Transverse colon (tissue), 4 donors: ENCODE results near the gene ZNF672. TPM values are rescaled to one million over a fixed set of nuclear protein-coding genes. Genes with fewer than 3 reads are reported as not detected.

Experiments used
- DNase-seq: peaks from one replicate; pipeline ENCODE4 v3.0.0-alpha.2; 2019
- H3K27ac ChIP-seq, 4 donors: fragments of 200-600 bp; sonication (generic); 2 replicates each; pipeline ENCODE4 v1.5.1; 2016 to 2018; ENCODE audit warnings: inconsistent platforms in 4 of 4
- H3K27me3 ChIP-seq: fragments of 200-600 bp; sonication (generic); 2 replicates; pipeline ENCODE4 v1.5.1; 2017; ENCODE audit warnings: inconsistent platforms
- H3K36me3 ChIP-seq, 4 donors: fragments of 200-600 bp; sonication (generic); 2 replicates each; pipeline ENCODE4 v1.5.1; 2017 to 2019; ENCODE audit warnings: inconsistent platforms in 4 of 4
- H3K4me1 ChIP-seq, 4 donors: fragments of 200-600 bp; sonication (generic); 2 replicates each; pipeline ENCODE4 v1.5.1; 2017 to 2020; ENCODE audit warnings: inconsistent platforms in 4 of 4
- H3K4me3 ChIP-seq, 4 donors: fragments of 200-600 bp; sonication (generic); 1 replicate in 1 of 4; 2 replicates in 3 of 4; pipeline versions ENCODE4 v1.5.1 to v1.6.1; 2017 to 2019; ENCODE audit warnings: inconsistent platforms in 4 of 4
- H3K9me3 ChIP-seq, 2 donors: fragments of 200-600 bp; sonication (generic); 2 replicates each; pipeline ENCODE4 v1.5.1; 2017 to 2019; ENCODE audit warnings: inconsistent platforms in 2 of 2
- EP300 ChIP-seq: sonication (generic); formaldehyde crosslinking; IDR thresholded peaks from one replicate; pipeline ENCODE4 v1.6.1; 2017; ENCODE audit warnings: antibody characterized with exemption, low read depth
- POLR2A ChIP-seq: fragments of 450-650 bp; IDR thresholded peaks from one replicate; pipeline ENCODE4 v1.6.1; 2016; ENCODE audit warnings: antibody characterized with exemption, mild to moderate bottlenecking, moderate library complexity
- POLR2AphosphoS5 ChIP-seq, 3 donors: sonication (generic); formaldehyde crosslinking; IDR thresholded peaks; one replicate each; pipeline ENCODE4 v1.6.1; 2016; ENCODE audit warnings: antibody characterized with exemption in 3 of 3
- WGBS, 2 donors: methylation state at CpG; one replicate each; pipeline ENCODE4 v1.1.5; 2018; ENCODE audit warnings: low coverage in 1 of 2; 5-methylcytosine and 5-hydroxymethylcytosine counted together
- in situ Hi-C, 4 donors: fragments of 200-750 bp; cut with MboI; loops; one replicate each; pipeline versions ENCODE4 v1.15.0 to v1.15.1; 2017; ENCODE audit warnings: low sequenced_read_pairs in 3 of 4, low pct_ligation_motif_present in 1 of 4, low pct_unique_long_range_greater_than_20kb in 1 of 4
- intact Hi-C: fragments of 100-400 bp; cut with DNase I; formaldehyde crosslinking; loops from one replicate; pipeline ENCODE4 v1.15.1; 2023; ENCODE audit warnings: low total_unique reads
- total RNA-seq, 4 donors: library from RNA; depleted of rRNA; stranded (reverse); fragments of >200 nt; gene quantifications; one replicate each; pipeline ENCODE4 v1.1.0, GENCODE V29; 2016
- TF ChIP-seq, protein P1 (sequence below), 5 experiments: fragments of 200-600 bp in 3 of 5; fragments of 450-650 bp in 2 of 5; sonication (generic) in 3 of 5; IDR thresholded peaks; 1 replicate in 2 of 5; 2 replicates in 3 of 5; pipeline ENCODE4 v1.5.1; 2016 to 2017; ENCODE audit warnings: antibody characterized with exemption in 5 of 5, inconsistent platforms in 3 of 5, mild to moderate bottlenecking in 2 of 5, moderate library complexity in 1 of 5

ZNF672 gene
- total RNA-seq, 4 donors from 2014 or later = 34.8 to 53.1 (median 44.7) TPM

DNA sequence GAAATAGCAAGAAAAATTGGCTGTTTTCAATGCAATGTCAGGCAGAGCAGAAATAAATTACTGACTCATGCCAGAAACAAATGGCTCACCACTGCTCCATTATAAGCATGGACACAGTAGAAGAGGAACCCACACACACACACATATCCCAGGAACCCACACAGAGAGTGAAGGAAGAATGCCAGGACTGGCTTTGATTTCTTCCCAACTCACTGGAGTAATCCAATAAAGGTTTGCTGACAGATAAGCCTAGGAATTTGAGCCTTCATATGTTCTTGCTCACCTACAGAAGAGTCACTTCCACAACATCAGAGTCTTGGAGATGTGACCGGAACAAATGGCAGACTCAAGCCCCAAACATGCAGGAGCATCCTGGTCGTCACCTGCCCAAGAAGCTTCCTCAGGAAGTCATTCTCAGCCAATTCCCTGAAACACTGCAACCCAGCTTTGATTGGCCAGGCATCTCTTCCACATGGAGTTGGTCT is 14.5 kb upstream of the ZNF672 start:
- no peak for TF ChIP-seq POLR2A
- TF ChIP-seq, protein P1, sequence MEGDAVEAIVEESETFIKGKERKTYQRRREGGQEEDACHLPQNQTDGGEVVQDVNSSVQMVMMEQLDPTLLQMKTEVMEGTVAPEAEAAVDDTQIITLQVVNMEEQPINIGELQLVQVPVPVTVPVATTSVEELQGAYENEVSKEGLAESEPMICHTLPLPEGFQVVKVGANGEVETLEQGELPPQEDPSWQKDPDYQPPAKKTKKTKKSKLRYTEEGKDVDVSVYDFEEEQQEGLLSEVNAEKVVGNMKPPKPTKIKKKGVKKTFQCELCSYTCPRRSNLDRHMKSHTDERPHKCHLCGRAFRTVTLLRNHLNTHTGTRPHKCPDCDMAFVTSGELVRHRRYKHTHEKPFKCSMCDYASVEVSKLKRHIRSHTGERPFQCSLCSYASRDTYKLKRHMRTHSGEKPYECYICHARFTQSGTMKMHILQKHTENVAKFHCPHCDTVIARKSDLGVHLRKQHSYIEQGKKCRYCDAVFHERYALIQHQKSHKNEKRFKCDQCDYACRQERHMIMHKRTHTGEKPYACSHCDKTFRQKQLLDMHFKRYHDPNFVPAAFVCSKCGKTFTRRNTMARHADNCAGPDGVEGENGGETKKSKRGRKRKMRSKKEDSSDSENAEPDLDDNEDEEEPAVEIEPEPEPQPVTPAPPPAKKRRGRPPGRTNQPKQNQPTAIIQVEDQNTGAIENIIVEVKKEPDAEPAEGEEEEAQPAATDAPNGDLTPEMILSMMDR (IDR thresholded peaks at IDR 0.05) = no peak
- no peak for TF ChIP-seq EP300
- TF ChIP-seq POLR2AphosphoS5 (IDR thresholded peaks at IDR 0.05) = no peak
- Histone ChIP-seq H3K4me3 (peak overlapping the region in 1 of 4 donors; percentile 67), H3K27me3 (no peaks in the 10 kb centered on the region), H3K27ac (no peak overlapping the region), H3K9me3 (no peaks in the 10 kb centered on the region), H3K36me3 (peaks cover 0 to 8% (median 0%) of the 10 kb centered on the region in 4 donors), H3K4me1 (peaks cover 38 to 52% (median 43%) of the 10 kb centered on the region in 4 donors)
- intact Hi-C loops = no loop called here
- in situ Hi-C loops = no loop called here
- no peak for DNase-seq
- WGBS, 2 donors = 80 to 89% methylated on average over 1 to 2 of the region's 2 CpGs

DNA sequence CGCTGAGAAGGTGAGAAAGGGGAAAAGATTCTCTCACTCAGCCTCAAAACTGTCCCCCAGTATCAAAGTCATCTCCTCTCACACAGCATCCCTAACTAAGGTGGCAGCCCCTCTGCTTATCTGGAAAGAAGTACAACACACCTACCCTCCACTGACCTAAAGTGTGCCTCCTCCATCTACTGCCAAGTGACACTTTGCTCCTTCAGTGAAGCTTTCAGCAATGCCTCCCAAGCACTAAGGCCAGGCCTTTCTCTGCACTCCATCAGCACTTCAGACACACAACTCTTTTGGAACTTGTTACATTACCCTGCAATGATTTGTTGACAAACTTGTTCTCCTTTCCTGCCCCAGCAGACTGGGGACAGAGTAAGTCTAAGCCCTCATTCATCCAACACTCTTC is 13.7 kb upstream of the ZNF672 start:
- no peak overlapping the region for H3K27ac ChIP-seq
- no peak for DNase-seq
- H3K4me3 ChIP-seq = peak overlapping the region in 2 of 4 donors; percentile 67 to 76
- WGBS, 2 donors = 96 to 100% methylated on average over 1 of the region's 1 CpG
- in situ Hi-C loops = no loop called here
- H3K27me3 ChIP-seq = no peaks in the 10 kb centered on the region
- TF ChIP-seq EP300 (no peak), POLR2AphosphoS5 (IDR thresholded peaks at IDR 0.05) (no peak), POLR2A (no peak)
- TF ChIP-seq, protein P1 (IDR thresholded peaks at IDR 0.05) = no peak
- peaks cover 38 to 52% (median 43%) of the 10 kb centered on the region in 4 donors for H3K4me1 ChIP-seq
- intact Hi-C loops = no loop called here
- H3K9me3 ChIP-seq = no peaks in the 10 kb centered on the region
- H3K36me3 ChIP-seq = peaks cover 0 to 8% (median 0%) of the 10 kb centered on the region in 4 donors

DNA sequence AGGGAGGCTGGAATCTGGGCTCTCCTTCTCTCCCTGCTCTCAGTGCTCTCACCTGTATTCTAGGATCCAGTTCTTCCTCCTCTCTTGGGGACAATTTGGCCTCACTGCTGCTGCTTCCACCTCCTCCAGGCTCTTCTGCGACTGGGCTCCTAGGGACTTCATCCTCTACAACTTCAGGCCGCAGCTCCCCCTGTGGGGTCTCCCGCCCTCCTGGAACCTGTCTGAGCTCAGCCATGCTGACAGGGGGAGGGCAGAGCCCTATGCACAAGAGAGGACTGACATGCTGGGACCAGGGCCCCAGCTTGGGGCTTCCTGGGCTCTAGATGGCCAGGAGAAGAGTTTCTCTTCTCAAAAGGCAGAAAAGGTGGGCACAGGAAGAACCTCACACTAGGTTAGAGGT is 13.3 kb upstream of the ZNF672 start:
- intact Hi-C loops = no loop called here
- no peak for DNase-seq
- Histone ChIP-seq H3K27me3 (no peaks in the 10 kb centered on the region), H3K27ac (peak overlapping the region in 3 of 4 donors; percentile 94 to 99 (median 96)), H3K4me3 (peak overlapping the region in 3 of 4 donors; percentile 67 to 81 (median 76)), H3K4me1 (peaks cover 38 to 52% (median 43%) of the 10 kb centered on the region in 4 donors), H3K36me3 (peaks cover 0 to 8% (median 0%) of the 10 kb centered on the region in 4 donors), H3K9me3 (no peaks in the 10 kb centered on the region)
- TF ChIP-seq, protein P1 (IDR thresholded peaks at IDR 0.05) = no peak
- TF ChIP-seq EP300 = no peak
- no peak for TF ChIP-seq POLR2AphosphoS5 (IDR thresholded peaks at IDR 0.05)
- TF ChIP-seq POLR2A = no peak
- 83 to 96% methylated on average over 1 to 3 of the region's 3 CpGs for WGBS, 2 donors
- in situ Hi-C loops = no loop called here

DNA sequence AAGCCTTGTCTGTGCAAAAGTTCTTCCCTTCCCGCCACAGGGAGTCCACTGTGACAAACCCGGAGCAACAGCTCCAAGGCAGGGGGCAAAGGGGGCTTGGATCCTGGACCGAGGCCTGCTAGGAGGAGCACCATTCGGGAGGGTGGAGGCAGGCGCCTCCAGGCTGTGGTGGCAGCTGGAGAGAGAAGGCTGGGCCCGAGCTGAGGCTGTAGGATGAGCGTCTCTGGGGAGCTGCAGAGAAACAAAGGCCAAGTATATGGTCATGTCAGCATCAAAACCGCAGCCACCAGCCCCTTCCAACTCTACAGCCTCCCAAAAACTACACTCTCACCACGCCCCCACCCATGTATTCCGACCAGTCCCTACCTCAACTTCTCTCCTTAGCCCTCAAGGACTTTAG is 12.9 kb upstream of the ZNF672 start:
- WGBS, 2 donors = 0 to 26% methylated on average over 3 to 10 of the region's 10 CpGs
- Histone ChIP-seq H3K4me3 (peak overlapping the region; percentile 67 to 96 (median 78)), H3K27ac (peak overlapping the region; percentile 91 to 99 (median 95)), H3K9me3 (no peaks in the 10 kb centered on the region), H3K36me3 (peaks cover 0 to 5% (median 0%) of the 10 kb centered on the region in 4 donors), H3K4me1 (peaks cover 38 to 52% (median 43%) of the 10 kb centered on the region in 4 donors), H3K27me3 (no peaks in the 10 kb centered on the region)
- intact Hi-C loops = no loop called here
- no peak for DNase-seq
- TF ChIP-seq, protein P1 (IDR thresholded peaks at IDR 0.05) = no peak
- TF ChIP-seq POLR2A (no peak), EP300 (no peak), POLR2AphosphoS5 (IDR thresholded peaks at IDR 0.05) (no peak)
- in situ Hi-C loops = no loop called here
